Measurements from ENCODE around the gene SAP130.

SAP130 gene

DNA sequence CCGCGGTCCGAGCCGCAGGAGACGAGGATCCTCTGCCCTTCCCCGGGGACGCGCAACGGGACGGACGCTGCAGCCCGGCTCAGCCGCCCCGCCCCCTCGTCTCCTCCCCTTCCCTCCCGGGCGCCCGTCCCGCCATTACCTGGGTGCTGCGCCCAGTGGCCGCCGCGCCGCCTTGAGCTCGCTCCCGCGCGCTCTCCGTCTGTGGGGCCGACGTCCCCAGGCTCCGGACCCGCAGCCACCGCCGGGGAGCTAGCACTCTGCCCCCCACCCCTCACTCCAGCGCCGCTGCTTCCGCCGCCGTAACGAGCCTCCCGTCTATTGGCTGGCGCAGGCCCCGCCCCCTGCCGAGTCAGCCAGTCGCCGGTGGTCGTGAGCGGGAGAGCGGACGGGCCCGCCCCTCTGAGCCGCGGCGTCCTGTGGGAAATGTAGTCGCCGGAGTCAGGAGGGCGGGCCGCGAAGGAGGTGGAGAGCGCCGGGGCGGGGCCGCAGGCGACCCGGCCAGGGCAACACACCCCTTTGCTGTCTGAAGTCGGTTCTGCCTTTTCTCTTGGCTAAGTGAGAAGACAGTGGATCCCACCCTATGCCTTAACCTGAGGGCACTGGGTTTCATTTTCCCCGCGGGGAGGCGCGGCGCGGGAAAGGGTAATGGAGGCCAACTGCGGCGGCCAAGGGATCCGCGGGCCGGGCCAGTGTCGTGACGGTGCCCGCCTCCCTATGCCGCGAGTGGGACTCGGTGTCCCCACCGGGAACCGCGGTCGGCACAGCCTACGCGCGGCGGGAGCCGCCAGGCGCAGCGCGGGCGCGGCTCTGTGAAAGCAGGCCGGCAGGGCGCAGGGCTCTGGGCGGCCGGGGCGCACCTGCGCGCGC, at the start of gene SAP130:
SAP130 (minus strand) TSS at position 259 of the 867 bp plus-strand sequence. CDS start 1,767 bp downstream, outside the sequence.
- DNase-seq (ENCODE audit: low spot score in 2 of 2) (peak; percentile 97 to 99), ATAC-seq (ENCODE audit: low read depth) (peak; percentile 74)
- Mint-ChIP-seq H3K9me3 (peaks cover 8% of the 10 kb centered on the region), H3K27me3 (peaks cover 4% of the 10 kb centered on the region), H3K4me1 (peaks cover 11% of the 10 kb centered on the region), H3K36me3 (peaks cover 8% of the 10 kb centered on the region), H3K27ac (peak within 1 kb of the TSS; percentile 92), H3K4me3 (peak within 1 kb of the TSS; percentile 96)

DNA sequence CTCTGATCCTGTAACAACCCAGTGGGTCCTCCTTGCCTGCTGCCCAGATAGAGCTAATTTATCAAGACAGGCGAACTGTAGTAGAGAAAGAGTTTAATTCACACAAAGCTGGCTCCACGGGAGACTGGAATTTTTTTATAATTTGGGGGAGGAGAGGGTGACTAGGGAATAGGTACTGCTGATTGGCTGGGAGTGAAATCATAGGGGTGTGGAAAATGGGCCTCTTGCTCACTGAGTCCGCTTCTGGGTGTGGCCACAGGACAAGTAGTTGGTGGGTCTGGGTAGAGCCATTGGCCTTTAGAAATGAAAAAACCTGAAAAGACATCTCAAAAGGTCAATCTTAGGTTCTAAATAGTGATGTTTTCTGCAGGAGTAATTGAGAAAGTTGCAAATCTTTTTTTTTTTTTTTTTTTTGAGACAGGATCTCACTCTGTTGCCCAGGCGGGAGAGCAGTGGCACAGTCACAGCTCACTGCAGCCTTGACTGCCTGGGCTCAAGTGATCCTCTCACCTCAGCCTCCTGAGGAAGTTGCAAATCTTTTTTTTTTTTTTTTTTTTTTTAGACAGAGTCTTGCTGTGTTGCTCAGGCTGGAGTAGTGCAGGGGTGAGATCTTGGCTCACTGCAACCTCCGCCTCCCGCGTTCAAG, 48.7 kb upstream of the SAP130 start:
- no peaks in the 10 kb centered on the region for H3K9me3 Mint-ChIP-seq
- H3K27ac Mint-ChIP-seq = no peak overlapping the region
- DNase-seq (ENCODE audit: low spot score in 2 of 2) = no peak
- no peaks in the 10 kb centered on the region for H3K27me3 Mint-ChIP-seq
- ATAC-seq (ENCODE audit: low read depth) = peak; percentile 8
- no peaks in the 10 kb centered on the region for H3K36me3 Mint-ChIP-seq
- H3K4me3 Mint-ChIP-seq = no peak overlapping the region
- peaks cover 4% of the 10 kb centered on the region for H3K4me1 Mint-ChIP-seq

GRCh38 chr2:128073278-128073677, 45.4 kb upstream of the SAP130 start:
- H3K27ac Mint-ChIP-seq = no peak overlapping the region
- ATAC-seq (ENCODE audit: low read depth) = no peak
- H3K36me3 Mint-ChIP-seq = no peaks in the 10 kb centered on the region
- peaks cover 4% of the 10 kb centered on the region for H3K4me1 Mint-ChIP-seq
- no peak overlapping the region for H3K4me3 Mint-ChIP-seq
- H3K9me3 Mint-ChIP-seq = no peaks in the 10 kb centered on the region
- peaks cover 2% of the 10 kb centered on the region for H3K27me3 Mint-ChIP-seq
- DNase-seq (ENCODE audit: low spot score in 2 of 2) = no peak

GRCh38 chr2:128069769-128070168, 41.9 kb upstream of the SAP130 start:
- H3K4me3 Mint-ChIP-seq = no peak overlapping the region
- H3K9me3 Mint-ChIP-seq = no peaks in the 10 kb centered on the region
- ATAC-seq (ENCODE audit: low read depth) (no peak), DNase-seq (ENCODE audit: low spot score in 2 of 2) (no peak)
- no peaks in the 10 kb centered on the region for H3K4me1 Mint-ChIP-seq
- peaks cover 2% of the 10 kb centered on the region for H3K27me3 Mint-ChIP-seq
- no peaks in the 10 kb centered on the region for H3K36me3 Mint-ChIP-seq
- H3K27ac Mint-ChIP-seq = no peak overlapping the region

GRCh38 chr2:128064353-128064752, 36.5 kb upstream of the SAP130 start:
- H3K9me3 Mint-ChIP-seq = no peaks in the 10 kb centered on the region
- ATAC-seq (ENCODE audit: low read depth) = no peak
- DNase-seq (ENCODE audit: low spot score in 2 of 2) = no peak
- H3K36me3 Mint-ChIP-seq = no peaks in the 10 kb centered on the region
- peaks cover 4% of the 10 kb centered on the region for H3K27me3 Mint-ChIP-seq
- no peak overlapping the region for H3K27ac Mint-ChIP-seq
- no peak overlapping the region for H3K4me3 Mint-ChIP-seq
- no peaks in the 10 kb centered on the region for H3K4me1 Mint-ChIP-seq

DNA sequence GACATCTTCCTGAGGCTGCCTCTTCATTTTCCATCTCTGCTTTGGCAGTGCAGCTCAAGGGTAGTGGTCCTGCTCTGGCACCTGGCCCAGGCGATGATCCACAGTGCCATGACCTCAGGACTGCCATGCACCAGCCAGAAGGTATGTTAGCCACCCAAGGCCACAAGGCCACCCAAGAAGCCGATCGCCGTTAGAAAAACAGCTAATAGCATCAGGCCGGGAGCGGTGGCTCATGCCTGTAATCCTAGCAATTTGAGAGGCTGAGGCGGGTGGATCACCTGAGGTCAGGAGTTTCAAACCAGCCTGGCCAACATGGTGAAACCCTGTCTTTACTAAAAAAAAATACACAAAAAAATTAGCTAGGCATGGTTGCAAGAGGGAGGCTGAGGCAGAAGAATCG, 34.7 kb upstream of the SAP130 start:
- Mint-ChIP-seq H3K4me3 (no peak overlapping the region), H3K27ac (no peak overlapping the region), H3K36me3 (no peaks in the 10 kb centered on the region), H3K4me1 (no peaks in the 10 kb centered on the region), H3K27me3 (peaks cover 2% of the 10 kb centered on the region), H3K9me3 (no peaks in the 10 kb centered on the region)
- ATAC-seq (ENCODE audit: low read depth) (no peak), DNase-seq (ENCODE audit: low spot score in 2 of 2) (no peak)

GRCh38 chr2:128058114-128058513, 30.3 kb upstream of the SAP130 start:
- Mint-ChIP-seq H3K27ac (no peak overlapping the region), H3K4me1 (no peaks in the 10 kb centered on the region), H3K4me3 (no peak overlapping the region), H3K27me3 (peaks cover 8% of the 10 kb centered on the region), H3K36me3 (no peaks in the 10 kb centered on the region), H3K9me3 (no peaks in the 10 kb centered on the region)
- DNase-seq (ENCODE audit: low spot score in 2 of 2) (no peak), ATAC-seq (ENCODE audit: low read depth) (no peak)

- H3K4me1 Mint-ChIP-seq = no peaks in the 10 kb centered on the region
- DNase-seq (ENCODE audit: low spot score in 2 of 2) = no peak
- no peaks in the 10 kb centered on the region for H3K9me3 Mint-ChIP-seq
- ATAC-seq (ENCODE audit: low read depth) = no peak
- H3K27me3 Mint-ChIP-seq = peaks cover 11% of the 10 kb centered on the region
- no peak overlapping the region for H3K4me3 Mint-ChIP-seq
- H3K27ac Mint-ChIP-seq = no peak overlapping the region
- H3K36me3 Mint-ChIP-seq = no peaks in the 10 kb centered on the region
These were observed 29.5 kb upstream of the SAP130 start for GRCh38 chr2:128057334-128057733.

DNA sequence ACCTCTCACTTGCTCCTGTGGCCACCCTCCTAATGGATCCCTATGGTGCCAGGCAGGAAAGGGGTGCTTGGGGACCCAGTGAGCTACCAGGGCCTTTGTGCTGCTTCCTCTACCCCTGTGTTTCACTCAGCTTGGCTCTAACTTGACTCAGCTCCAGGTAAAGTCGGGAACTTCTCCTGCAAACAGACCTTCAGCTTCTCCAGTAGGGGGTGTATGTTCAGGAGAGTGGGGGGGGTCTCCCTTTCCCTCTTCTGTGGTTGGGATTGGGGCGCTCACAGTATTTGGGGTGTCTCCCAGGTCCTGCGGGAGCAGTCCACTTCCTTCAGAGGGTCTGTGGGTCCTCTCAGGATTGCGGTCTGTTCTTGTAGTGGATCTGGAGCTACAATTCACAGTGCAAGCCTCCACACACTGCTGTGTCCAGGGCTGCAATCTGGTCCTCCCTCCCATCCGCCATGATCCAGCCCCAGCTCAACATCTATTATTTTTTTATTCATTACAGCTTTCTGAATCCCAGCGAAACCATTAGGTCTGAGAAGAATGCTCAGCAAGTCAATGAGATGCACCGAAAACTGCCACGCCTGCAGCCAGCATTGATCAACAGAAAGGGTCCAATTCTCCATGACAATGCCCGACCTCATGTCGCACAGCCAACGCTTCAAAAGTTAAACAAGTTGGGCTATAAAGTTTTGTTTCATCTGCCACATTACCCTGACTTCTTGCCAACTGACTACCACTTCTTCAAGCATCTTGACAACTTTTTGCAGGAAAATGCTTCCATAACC, 26.4 kb upstream of the SAP130 start:
- Mint-ChIP-seq H3K27ac (no peak overlapping the region), H3K27me3 (peaks cover 13% of the 10 kb centered on the region), H3K36me3 (peaks cover 1% of the 10 kb centered on the region), H3K4me1 (no peaks in the 10 kb centered on the region), H3K4me3 (no peak overlapping the region), H3K9me3 (peaks cover 10% of the 10 kb centered on the region)
- DNase-seq (ENCODE audit: low spot score in 2 of 2) (no peak), ATAC-seq (ENCODE audit: low read depth) (no peak)

- H3K27me3 Mint-ChIP-seq = peaks cover 15% of the 10 kb centered on the region
- DNase-seq (ENCODE audit: low spot score in 2 of 2) (no peak), ATAC-seq (ENCODE audit: low read depth) (no peak)
- H3K4me3 Mint-ChIP-seq = no peak overlapping the region
- H3K4me1 Mint-ChIP-seq = no peaks in the 10 kb centered on the region
- peaks cover 10% of the 10 kb centered on the region for H3K9me3 Mint-ChIP-seq
- peaks cover 3% of the 10 kb centered on the region for H3K36me3 Mint-ChIP-seq
- H3K27ac Mint-ChIP-seq = no peak overlapping the region
These were observed 25.5 kb upstream of the SAP130 start for GRCh38 chr2:128053331-128053730.

- Mint-ChIP-seq H3K27ac (no peak overlapping the region), H3K9me3 (peaks cover 17% of the 10 kb centered on the region), H3K27me3 (peaks cover 13% of the 10 kb centered on the region), H3K36me3 (peaks cover 2% of the 10 kb centered on the region), H3K4me3 (no peak overlapping the region), H3K4me1 (no peaks in the 10 kb centered on the region)
- no peak for ATAC-seq (ENCODE audit: low read depth)
- DNase-seq (ENCODE audit: low spot score in 2 of 2) = no peak
These were observed 15.2 kb upstream of the SAP130 start for GRCh38 chr2:128043041-128043440.

- ATAC-seq (ENCODE audit: low read depth) (no peak), DNase-seq (ENCODE audit: low spot score in 2 of 2) (no peak)
- Mint-ChIP-seq H3K27ac (no peak overlapping the region), H3K9me3 (peaks cover 21% of the 10 kb centered on the region), H3K27me3 (peaks cover 10% of the 10 kb centered on the region), H3K36me3 (peaks cover 2% of the 10 kb centered on the region), H3K4me1 (no peaks in the 10 kb centered on the region), H3K4me3 (no peak overlapping the region)
These were observed 13.7 kb upstream of the SAP130 start for GRCh38 chr2:128041561-128041960.

DNA sequence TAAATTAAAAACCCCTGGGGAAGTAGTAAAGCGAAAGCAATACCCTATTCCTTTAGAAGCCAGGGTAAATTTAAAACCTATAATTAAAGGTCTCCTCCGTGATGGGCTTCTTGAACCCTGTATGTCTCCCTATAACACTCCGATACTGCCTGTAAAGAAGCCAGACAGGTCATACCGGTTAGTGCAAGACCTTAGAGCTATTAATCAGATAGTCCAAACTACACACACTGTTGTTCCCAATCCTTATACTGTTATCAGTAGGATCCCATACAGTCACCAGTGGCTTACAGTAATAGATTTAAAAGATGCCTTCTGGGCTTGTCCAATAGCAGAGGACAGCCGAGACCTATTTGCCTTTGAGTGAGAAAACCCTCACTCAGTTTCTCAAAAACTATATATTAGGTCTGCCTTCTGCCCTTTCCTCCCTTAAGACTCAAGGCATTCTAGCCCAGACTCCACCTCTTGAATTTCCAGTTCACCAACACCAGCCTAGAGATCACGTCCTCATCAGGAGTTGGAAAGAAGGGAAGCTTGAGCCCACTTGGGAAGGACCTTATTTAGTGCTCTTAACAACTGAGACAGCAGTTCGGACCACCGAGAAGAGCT, 12.4 kb upstream of the SAP130 start:
- ATAC-seq (ENCODE audit: low read depth) (no peak), DNase-seq (ENCODE audit: low spot score in 2 of 2) (no peak)
- Mint-ChIP-seq H3K4me1 (no peaks in the 10 kb centered on the region), H3K27ac (no peak overlapping the region), H3K4me3 (no peak overlapping the region), H3K9me3 (peaks cover 21% of the 10 kb centered on the region), H3K36me3 (peaks cover 2% of the 10 kb centered on the region), H3K27me3 (peaks cover 8% of the 10 kb centered on the region)

DNA sequence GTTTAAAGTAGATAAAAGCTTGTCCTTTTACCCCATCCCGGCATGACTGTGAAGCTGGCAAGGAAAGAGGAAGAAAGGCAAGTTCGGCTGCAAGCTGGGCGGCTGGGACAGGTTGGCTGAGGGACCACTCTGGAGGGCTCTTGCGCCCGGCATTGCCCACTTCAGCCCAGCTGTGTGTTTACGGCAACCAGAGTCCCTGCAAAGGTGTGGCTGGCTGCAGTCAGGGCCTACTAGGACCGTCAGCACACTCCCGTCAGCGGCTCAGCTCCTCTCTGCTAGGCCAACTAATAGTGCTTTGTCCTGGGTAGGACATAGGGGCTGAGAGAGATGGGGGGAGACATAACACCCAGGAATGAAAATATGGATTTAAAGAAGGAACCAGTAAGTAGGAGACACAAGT, 11.7 kb upstream of the SAP130 start:
- Mint-ChIP-seq H3K9me3 (peaks cover 23% of the 10 kb centered on the region), H3K27me3 (peaks cover 10% of the 10 kb centered on the region), H3K4me1 (no peaks in the 10 kb centered on the region), H3K4me3 (no peak overlapping the region), H3K36me3 (peaks cover 2% of the 10 kb centered on the region), H3K27ac (no peak overlapping the region)
- no peak for ATAC-seq (ENCODE audit: low read depth)
- DNase-seq (ENCODE audit: low spot score in 2 of 2) = no peak
